Measurements from ENCODE around the gene NR6A1.

NR6A1 gene

GRCh38 chr9:124771867-124772679 lies 962 bp upstream of the NR6A1 start:
- no peaks in the 10 kb centered on the region for H3K9me3 ChIP-seq (replicated peaks; ENCODE audit: low read length)
- H3K4me3 ChIP-seq (ENCODE audit: low read length) = peak overlapping the region; percentile 80
- H3K4me2 ChIP-seq (ENCODE audit: low read length) = peak overlapping the region; percentile 92
- H3K4me1 ChIP-seq (ENCODE audit: control insufficient read depth, insufficient read depth, low read length) = peaks cover 19% of the 10 kb centered on the region
- H3K9ac ChIP-seq (ENCODE audit: low read depth, low read length) = peak overlapping the region; percentile 84
- H3K36me3 ChIP-seq (ENCODE audit: insufficient read depth, low read length) = no peaks in the 10 kb centered on the region
- peaks cover 33% of the 10 kb centered on the region for H3K27me3 ChIP-seq (ENCODE audit: control insufficient read depth, insufficient read depth, low read length)

GRCh38 chr9:124770359-124771020 lies 621 bp downstream of the NR6A1 start:
- peaks cover 49% of the 10 kb centered on the region for H3K27me3 ChIP-seq (ENCODE audit: control insufficient read depth, insufficient read depth, low read length)
- peak overlapping the region; percentile 84 for H3K9ac ChIP-seq (ENCODE audit: low read depth, low read length)
- H3K36me3 ChIP-seq (ENCODE audit: insufficient read depth, low read length) = no peaks in the 10 kb centered on the region
- peak overlapping the region; percentile 92 for H3K4me2 ChIP-seq (ENCODE audit: low read length)
- peak overlapping the region; percentile 80 for H3K4me3 ChIP-seq (ENCODE audit: low read length)
- H3K4me1 ChIP-seq (ENCODE audit: control insufficient read depth, insufficient read depth, low read length) = peaks cover 13% of the 10 kb centered on the region
- no peaks in the 10 kb centered on the region for H3K9me3 ChIP-seq (replicated peaks; ENCODE audit: low read length)

- Histone ChIP-seq H3K36me3 (ENCODE audit: insufficient read depth, low read length) (no peaks in the 10 kb centered on the region), H3K4me2 (ENCODE audit: low read length) (peak overlapping the region; percentile 79), H3K9me3 (replicated peaks; ENCODE audit: low read length) (no peaks in the 10 kb centered on the region), H3K4me1 (ENCODE audit: control insufficient read depth, insufficient read depth, low read length) (peaks cover 13% of the 10 kb centered on the region), H3K9ac (ENCODE audit: low read depth, low read length) (no peak overlapping the region), H3K27me3 (ENCODE audit: control insufficient read depth, insufficient read depth, low read length) (peaks cover 49% of the 10 kb centered on the region), H3K4me3 (ENCODE audit: low read length) (peak overlapping the region; percentile 60)
Observed at GRCh38 chr9:124769549-124770358, 1.4 kb downstream of the NR6A1 start.

DNA sequence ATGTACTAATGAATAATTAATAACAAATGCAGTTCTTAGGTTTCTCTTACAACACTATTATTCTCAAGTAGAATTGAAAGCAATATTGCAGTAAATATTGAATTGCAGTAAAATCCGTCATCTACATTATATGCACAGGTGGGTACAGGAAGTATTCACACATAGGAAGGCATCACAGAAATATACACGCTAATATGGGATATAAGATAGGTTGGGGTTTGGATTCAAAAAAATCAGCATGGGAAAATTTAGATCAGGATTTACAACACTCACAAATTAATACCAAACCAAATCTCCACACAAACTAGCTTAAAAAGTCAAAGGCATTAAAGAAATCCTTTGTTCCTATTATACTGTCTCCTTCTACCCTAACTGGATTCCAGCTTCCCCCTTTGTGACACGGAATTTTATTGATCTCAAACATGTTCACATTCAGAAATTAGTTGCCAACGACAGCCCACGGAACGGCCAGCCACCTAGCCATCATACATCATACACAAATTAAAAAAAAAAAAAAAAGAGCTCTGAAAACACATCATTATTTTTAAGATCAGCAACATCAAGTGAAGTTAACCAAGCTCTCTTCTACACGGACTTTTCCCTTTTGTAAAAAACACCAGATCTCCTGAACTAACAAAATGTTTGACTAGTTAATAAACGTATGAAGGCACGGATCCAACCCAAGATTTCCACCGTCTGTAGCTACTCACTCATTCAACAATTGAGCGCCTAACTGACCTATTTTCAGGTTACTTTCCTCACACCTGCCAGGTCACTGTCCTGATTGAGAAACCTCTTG lies 2.2 kb downstream of the NR6A1 start:
- Histone ChIP-seq H3K36me3 (ENCODE audit: insufficient read depth, low read length) (no peaks in the 10 kb centered on the region), H3K4me1 (ENCODE audit: control insufficient read depth, insufficient read depth, low read length) (peaks cover 13% of the 10 kb centered on the region), H3K4me3 (ENCODE audit: low read length) (no peak overlapping the region), H3K9ac (ENCODE audit: low read depth, low read length) (no peak overlapping the region), H3K4me2 (ENCODE audit: low read length) (no peak overlapping the region), H3K9me3 (replicated peaks; ENCODE audit: low read length) (no peaks in the 10 kb centered on the region), H3K27me3 (ENCODE audit: control insufficient read depth, insufficient read depth, low read length) (peaks cover 57% of the 10 kb centered on the region)

DNA sequence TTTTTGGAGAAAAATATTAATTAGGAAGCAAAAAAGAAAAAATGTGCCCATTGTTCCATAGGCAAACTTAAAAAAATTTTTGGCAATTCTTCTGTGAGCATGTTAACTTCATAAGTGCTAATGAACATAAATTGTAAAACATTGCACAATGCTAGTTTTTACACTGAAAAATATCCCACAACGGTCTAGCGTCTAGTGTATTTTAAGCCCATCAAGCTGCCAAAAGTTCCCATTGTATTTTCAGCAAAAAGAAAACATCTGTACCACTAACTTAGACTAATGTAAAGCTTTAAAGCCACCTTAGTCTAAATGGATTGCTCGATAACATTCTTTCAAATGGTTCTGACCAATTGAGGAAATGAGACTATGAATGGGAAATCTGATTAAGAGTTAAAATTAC lies 2.8 kb downstream of the NR6A1 start:
- Histone ChIP-seq H3K4me1 (ENCODE audit: control insufficient read depth, insufficient read depth, low read length) (peaks cover 13% of the 10 kb centered on the region), H3K4me3 (ENCODE audit: low read length) (no peak overlapping the region), H3K4me2 (ENCODE audit: low read length) (no peak overlapping the region), H3K9me3 (replicated peaks; ENCODE audit: low read length) (no peaks in the 10 kb centered on the region), H3K9ac (ENCODE audit: low read depth, low read length) (no peak overlapping the region), H3K27me3 (ENCODE audit: control insufficient read depth, insufficient read depth, low read length) (peaks cover 58% of the 10 kb centered on the region), H3K36me3 (ENCODE audit: insufficient read depth, low read length) (no peaks in the 10 kb centered on the region)

DNA sequence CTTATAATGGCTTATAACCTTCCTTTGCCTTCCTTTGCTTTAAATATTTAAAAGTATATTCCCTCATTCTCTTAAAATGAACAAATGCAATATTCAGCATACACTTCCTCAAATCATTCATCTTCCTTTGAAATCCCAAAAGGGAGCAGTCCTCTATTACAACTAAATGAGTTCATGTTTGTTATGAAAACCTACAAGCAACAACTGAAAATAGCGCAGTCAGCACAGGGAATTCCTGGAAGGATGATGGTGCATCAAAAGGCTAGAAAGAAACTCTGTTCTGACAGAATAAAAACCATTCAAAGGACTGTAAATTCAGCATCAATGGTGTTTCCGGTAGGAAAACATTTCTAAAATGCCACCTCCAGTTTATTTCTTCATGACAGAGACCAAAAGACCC lies 3.3 kb downstream of the NR6A1 start:
- Histone ChIP-seq H3K9ac (ENCODE audit: low read depth, low read length) (no peak overlapping the region), H3K27me3 (ENCODE audit: control insufficient read depth, insufficient read depth, low read length) (peaks cover 59% of the 10 kb centered on the region), H3K4me1 (ENCODE audit: control insufficient read depth, insufficient read depth, low read length) (peaks cover 13% of the 10 kb centered on the region), H3K4me3 (ENCODE audit: low read length) (no peak overlapping the region), H3K4me2 (ENCODE audit: low read length) (no peak overlapping the region), H3K36me3 (ENCODE audit: insufficient read depth, low read length) (no peaks in the 10 kb centered on the region), H3K9me3 (replicated peaks; ENCODE audit: low read length) (no peaks in the 10 kb centered on the region)

GRCh38 chr9:124766815-124767554 lies 4.1 kb downstream of the NR6A1 start:
- no peaks in the 10 kb centered on the region for H3K9me3 ChIP-seq (replicated peaks; ENCODE audit: low read length)
- H3K27me3 ChIP-seq (ENCODE audit: control insufficient read depth, insufficient read depth, low read length) = peaks cover 68% of the 10 kb centered on the region
- no peak overlapping the region for H3K4me3 ChIP-seq (ENCODE audit: low read length)
- no peak overlapping the region for H3K9ac ChIP-seq (ENCODE audit: low read depth, low read length)
- H3K36me3 ChIP-seq (ENCODE audit: insufficient read depth, low read length) = no peaks in the 10 kb centered on the region
- H3K4me2 ChIP-seq (ENCODE audit: low read length) = no peak overlapping the region
- peaks cover 13% of the 10 kb centered on the region for H3K4me1 ChIP-seq (ENCODE audit: control insufficient read depth, insufficient read depth, low read length)

DNA sequence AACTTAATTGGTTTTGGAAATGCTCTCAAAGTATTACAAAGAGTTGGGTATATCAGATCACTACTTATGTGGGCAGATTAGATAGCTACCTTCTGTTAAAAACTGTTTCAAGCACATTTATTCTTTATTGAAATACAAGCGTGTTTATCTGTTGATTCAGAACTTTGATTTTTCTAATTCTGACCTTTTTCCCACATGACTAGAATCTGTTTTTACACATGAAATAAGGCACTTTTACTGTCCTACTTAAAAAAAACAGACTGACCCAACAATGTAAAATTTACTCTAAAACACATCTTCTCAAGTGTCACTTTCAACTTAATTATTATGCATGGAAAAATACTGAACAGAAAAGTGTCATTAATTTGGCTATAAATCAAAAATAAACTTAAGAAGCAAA lies 4.8 kb downstream of the NR6A1 start:
- Histone ChIP-seq H3K4me1 (ENCODE audit: control insufficient read depth, insufficient read depth, low read length) (peaks cover 10% of the 10 kb centered on the region), H3K36me3 (ENCODE audit: insufficient read depth, low read length) (no peaks in the 10 kb centered on the region), H3K27me3 (ENCODE audit: control insufficient read depth, insufficient read depth, low read length) (peaks cover 74% of the 10 kb centered on the region)

DNA sequence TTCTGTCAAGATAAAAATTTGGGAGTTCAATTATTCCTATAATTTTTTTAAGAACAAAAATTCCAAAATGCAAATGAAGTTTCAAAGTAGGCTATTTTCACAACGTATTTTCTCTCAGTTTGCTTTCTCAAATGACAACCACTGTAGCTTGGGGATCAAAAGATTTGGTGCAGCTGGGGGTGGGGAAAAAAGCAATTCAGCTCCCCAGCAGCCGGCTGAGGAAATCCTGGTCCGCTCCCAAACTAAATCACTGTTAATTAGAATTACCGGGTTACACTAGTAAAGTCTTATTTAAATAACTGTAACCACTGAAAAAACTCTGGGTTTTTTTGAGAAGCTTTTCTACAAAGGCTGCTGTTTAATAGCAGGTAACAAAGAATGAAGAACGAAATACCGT lies 5.7 kb downstream of the NR6A1 start:
- H3K9ac ChIP-seq (ENCODE audit: low read depth, low read length) = no peak overlapping the region
- H3K27me3 ChIP-seq (ENCODE audit: control insufficient read depth, insufficient read depth, low read length) = peaks cover 83% of the 10 kb centered on the region
- H3K4me2 ChIP-seq (ENCODE audit: low read length) = no peak overlapping the region
- H3K4me3 ChIP-seq (ENCODE audit: low read length) = no peak overlapping the region
- no peaks in the 10 kb centered on the region for H3K36me3 ChIP-seq (ENCODE audit: insufficient read depth, low read length)
- H3K9me3 ChIP-seq (replicated peaks; ENCODE audit: low read length) = no peaks in the 10 kb centered on the region
- peaks cover 10% of the 10 kb centered on the region for H3K4me1 ChIP-seq (ENCODE audit: control insufficient read depth, insufficient read depth, low read length)

More for the DNA sequence above, 4.8 kb downstream of the NR6A1 start:
- H3K9ac ChIP-seq (ENCODE audit: low read depth, low read length) = no peak overlapping the region
- no peaks in the 10 kb centered on the region for H3K9me3 ChIP-seq (replicated peaks; ENCODE audit: low read length)
- no peak overlapping the region for H3K4me3 ChIP-seq (ENCODE audit: low read length)
- no peak overlapping the region for H3K4me2 ChIP-seq (ENCODE audit: low read length)

- peaks cover 79% of the 10 kb centered on the region for H3K27me3 ChIP-seq (ENCODE audit: control insufficient read depth, insufficient read depth, low read length)
- H3K9ac ChIP-seq (ENCODE audit: low read depth, low read length) = no peak overlapping the region
- H3K4me2 ChIP-seq (ENCODE audit: low read length) = no peak overlapping the region
- no peaks in the 10 kb centered on the region for H3K9me3 ChIP-seq (replicated peaks; ENCODE audit: low read length)
- H3K4me1 ChIP-seq (ENCODE audit: control insufficient read depth, insufficient read depth, low read length) = peaks cover 5% of the 10 kb centered on the region
- no peak overlapping the region for H3K4me3 ChIP-seq (ENCODE audit: low read length)
- H3K36me3 ChIP-seq (ENCODE audit: insufficient read depth, low read length) = no peaks in the 10 kb centered on the region
Observed at GRCh38 chr9:124764774-124765438, 6.2 kb downstream of the NR6A1 start.
